GM12878 (cell line): ENCODE results near the gene CFAP90. TPM values are rescaled to one million over a fixed set of nuclear protein-coding genes. Genes with fewer than 3 reads are reported as not detected.

ENCODE experiments used
- ATAC-seq: fragments of 200-7000 bp; cut with Tn5 transposase; 3 replicates; pipeline ENCODE4 v1.9.1; 2020; ENCODE audit warnings: mild to moderate bottlenecking, moderate library complexity
- BruUV-seq: library from RNA; stranded (reverse); fragments of 400-500 nt; replicated peaks from 2 replicates; lab custom pipeline; 2021; lab: Mats Ljungman, UMichigan
- CTCF ChIA-PET: fragments of 300-600 bp; sonication (Branson Sonifier 250); formaldehyde crosslinking; extraction: SDS; loops from one replicate; lab custom pipeline; 2021; ENCODE audit warnings: inconsistent platforms; lab: Yijun Ruan, JAX
- POLR2A ChIA-PET: fragments of 350-600 bp; formaldehyde crosslinking; extraction: SDS; loops from one replicate; lab custom pipeline; 2021; ENCODE audit warnings: inconsistent platforms; lab: Charles Lee
- RAD21 ChIA-PET: fragments of 300-600 bp; sonication (Branson Sonifier 250); formaldehyde crosslinking; loops from one replicate; lab custom pipeline; 2023; ENCODE audit warnings: antibody characterized with exemption; ENCODE audit not compliant: unreplicated experiment; lab: Charles Lee
- SMC1A ChIA-PET: fragments of 300-600 bp; sonication (Branson Sonifier 250); formaldehyde crosslinking; loops from one replicate; lab custom pipeline; 2023; ENCODE audit not compliant: unreplicated experiment, uncharacterized antibody; lab: Charles Lee
- DNase-seq: peaks from one replicate; pipeline ENCODE4 v3.0.0-alpha.2; 2011; ENCODE audit warnings: low read depth, low spot score
- FAIRE-seq: peaks from 3 replicates; lab custom pipeline; 2011; peaks lifted over from hg19 to GRCh38; lab: Jason Lieb, UNC
- H2AFZ ChIP-seq: 2 replicates; pipeline ENCODE4 v1.6.0; 2011; ENCODE audit warnings: low read depth, low read length, control low read depth; ENCODE audit not compliant: control insufficient read depth
- H3K27ac ChIP-seq: 2 replicates; pipeline ENCODE4 v1.5.1; 2011; ENCODE audit warnings: control low read depth; ENCODE audit not compliant: control insufficient read depth, insufficient read depth
- H3K27me3 ChIP-seq, 2 experiments: replicated peaks in 1 of 2; 2 replicates each; pipeline versions ENCODE4 v1.6.0 to v1.6.1; 2011; ENCODE audit warnings: low read length in 1 of 2; ENCODE audit not compliant: control insufficient read depth in 2 of 2, insufficient read depth in 2 of 2
- H3K36me3 ChIP-seq, 2 experiments: 2 replicates each; pipeline ENCODE4 v1.5.1; 2011; ENCODE audit warnings: low read length in 1 of 2; ENCODE audit not compliant: control insufficient read depth in 2 of 2, insufficient read depth in 2 of 2
- H3K4me1 ChIP-seq: 2 replicates; pipeline ENCODE4 v1.6.1; 2011; ENCODE audit warnings: mild to moderate bottlenecking, low read length, moderate library complexity, mixed read lengths; ENCODE audit not compliant: control insufficient read depth, insufficient read depth
- H3K4me2 ChIP-seq: 2 replicates; pipeline ENCODE4 v1.6.0; 2011; ENCODE audit warnings: control low read depth; ENCODE audit not compliant: control insufficient read depth, insufficient read depth
- H3K4me3 ChIP-seq: fragments of 200-600 bp; sonication (generic); 2 replicates; pipeline ENCODE4 v1.5.1; 2016
- H3K79me2 ChIP-seq: 2 replicates; pipeline ENCODE4 v1.6.0; 2011; ENCODE audit warnings: low read length; ENCODE audit not compliant: control insufficient read depth, insufficient read depth
- H3K9ac ChIP-seq: 2 replicates; pipeline ENCODE4 v1.8.0; 2011; ENCODE audit warnings: low read length, control low read depth, mixed read lengths; ENCODE audit not compliant: control insufficient read depth, insufficient read depth
- H3K9me3 ChIP-seq: replicated peaks from 3 replicates; pipeline ENCODE4 v1.5.1; 2011; ENCODE audit warnings: mild to moderate bottlenecking, low read length; ENCODE audit not compliant: control insufficient read depth, insufficient read depth
- H4K20me1 ChIP-seq: 2 replicates; pipeline ENCODE4 v1.6.0; 2011; ENCODE audit not compliant: control insufficient read depth, insufficient read depth
- BRCA1 ChIP-seq: IDR thresholded peaks from 2 replicates; pipeline ENCODE4 v1.6.1; 2011; ENCODE audit warnings: low read depth, low read length, improper control_type of control experiment
- SMARCA5 ChIP-seq: fragments of 450-650 bp; IDR thresholded peaks from 2 replicates; pipeline ENCODE4 v1.6.1; 2017; ENCODE audit warnings: mild to moderate bottlenecking
- TCF7 ChIP-seq: IDR thresholded peaks from 2 replicates; pipeline ENCODE4 v1.6.1; 2014; ENCODE audit warnings: antibody characterized with exemption, borderline replicate concordance
- WGBS: methylation state at CpG from one replicate; pipeline ENCODE4 v1.1.6; 2016; ENCODE audit warnings: low lambda C conversion rate; ENCODE audit not compliant: insufficient replicate concordance, insufficient coverage; ENCODE audit errors: missing lambda C conversion rate; 5-methylcytosine and 5-hydroxymethylcytosine counted together
- in situ Hi-C: fragments of 300-500 bp; cut with MboI; formaldehyde crosslinking; loops from 9 replicates; pipeline ENCODE4 v1.14.3; 2018; ENCODE audit warnings: mixed read lengths
- intact Hi-C: fragments of 100-400 bp; cut with micrococcal nuclease; formaldehyde crosslinking; loops from one replicate; pipeline ENCODE4 v1.14.2; 2022; ENCODE audit not compliant: unreplicated experiment
- polyA plus RNA-seq, 11 experiments: library from polyadenylated mRNA; depleted of rRNA in 4 of 11; unstranded in 6 of 11; stranded (reverse) in 5 of 11; fragments of >200 nt; fragmentation: Nextera tagmentation in 4 of 11; fragmentation: Illumina TruSeq in 1 of 11; extraction: Ambion mirVana in 4 of 11; extraction: Trizol in 1 of 11; gene quantifications; 1 replicate in 1 of 11; 2 replicates in 10 of 11; pipeline versions ENCODE4 v1.2.1 to v1.2.3, GENCODE V29; 2011 to 2016; ENCODE audit warnings: inconsistent platforms in 2 of 11, missing spikeins in 2 of 11, low read depth in 1 of 11
- total RNA-seq, 4 experiments: library from RNA; depleted of rRNA in 3 of 4; stranded (reverse); fragments of >200 nt in 3 of 4; fragmentation: Illumina TruSeq in 1 of 4; extraction: Trizol in 1 of 4; gene quantifications; 2 replicates each; pipeline versions ENCODE4 v1.2.1 to v1.2.3, GENCODE V29; 2013 to 2021
- TF ChIP-seq, protein P1 (sequence below): fragments of 450-650 bp; formaldehyde crosslinking; IDR thresholded peaks from 2 replicates; pipeline ENCODE4 v1.4.0; 2020; ENCODE audit warnings: mild to moderate bottlenecking, moderate library complexity

Gene CFAP90
- total and polyA plus RNA-seq, 10 of the 15 experiments (the other 5 are each of a cell fraction or from before 2014, with no cell fraction given) = not detected

DNA sequence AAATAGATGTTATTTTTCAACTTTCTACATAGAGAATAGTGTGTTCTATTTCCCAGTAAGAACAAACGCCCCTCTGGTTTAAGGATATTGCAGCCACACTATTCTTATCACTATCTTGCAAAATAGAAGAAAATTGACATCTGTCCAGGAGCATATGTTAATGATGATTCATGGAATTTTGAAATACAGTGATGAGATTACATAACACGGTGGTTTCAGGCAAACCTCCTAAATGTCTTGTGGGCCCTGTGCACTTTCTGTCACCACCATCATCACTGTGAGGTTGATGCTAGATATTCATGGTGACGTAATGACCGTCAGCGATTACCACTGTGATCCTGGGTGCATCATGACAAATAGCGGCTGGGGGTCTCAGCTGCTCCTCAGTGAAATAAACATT, 48.1 kb downstream of the CFAP90 start:
- DNase-seq (no peak), ATAC-seq (no peak), FAIRE-seq (no peak)
- ChIA-PET POLR2A (no interaction called here), SMC1A (no interaction called here), CTCF (interaction anchor here (1.1 kb wide), 1 partner anchor 13 kb away, joined by 3 read pairs; no protein-coding TSS in a partner anchor), RAD21 (interaction anchor here (2.1 kb wide), 1 partner anchor 9 kb away, joined by 7 read pairs; no protein-coding TSS in a partner anchor)
- 61% methylated on average over 6 of the region's 6 CpGs for WGBS
- H3K36me3 ChIP-seq = no peaks in the 10 kb centered on the region
- in situ Hi-C loops (no loop called here), intact Hi-C loops (no loop called here)
- H2AFZ ChIP-seq = no peak overlapping the region
- H3K9me3 ChIP-seq = no peaks in the 10 kb centered on the region; the same call in 2 of the 3 replicates
- TF ChIP-seq, protein P1, sequence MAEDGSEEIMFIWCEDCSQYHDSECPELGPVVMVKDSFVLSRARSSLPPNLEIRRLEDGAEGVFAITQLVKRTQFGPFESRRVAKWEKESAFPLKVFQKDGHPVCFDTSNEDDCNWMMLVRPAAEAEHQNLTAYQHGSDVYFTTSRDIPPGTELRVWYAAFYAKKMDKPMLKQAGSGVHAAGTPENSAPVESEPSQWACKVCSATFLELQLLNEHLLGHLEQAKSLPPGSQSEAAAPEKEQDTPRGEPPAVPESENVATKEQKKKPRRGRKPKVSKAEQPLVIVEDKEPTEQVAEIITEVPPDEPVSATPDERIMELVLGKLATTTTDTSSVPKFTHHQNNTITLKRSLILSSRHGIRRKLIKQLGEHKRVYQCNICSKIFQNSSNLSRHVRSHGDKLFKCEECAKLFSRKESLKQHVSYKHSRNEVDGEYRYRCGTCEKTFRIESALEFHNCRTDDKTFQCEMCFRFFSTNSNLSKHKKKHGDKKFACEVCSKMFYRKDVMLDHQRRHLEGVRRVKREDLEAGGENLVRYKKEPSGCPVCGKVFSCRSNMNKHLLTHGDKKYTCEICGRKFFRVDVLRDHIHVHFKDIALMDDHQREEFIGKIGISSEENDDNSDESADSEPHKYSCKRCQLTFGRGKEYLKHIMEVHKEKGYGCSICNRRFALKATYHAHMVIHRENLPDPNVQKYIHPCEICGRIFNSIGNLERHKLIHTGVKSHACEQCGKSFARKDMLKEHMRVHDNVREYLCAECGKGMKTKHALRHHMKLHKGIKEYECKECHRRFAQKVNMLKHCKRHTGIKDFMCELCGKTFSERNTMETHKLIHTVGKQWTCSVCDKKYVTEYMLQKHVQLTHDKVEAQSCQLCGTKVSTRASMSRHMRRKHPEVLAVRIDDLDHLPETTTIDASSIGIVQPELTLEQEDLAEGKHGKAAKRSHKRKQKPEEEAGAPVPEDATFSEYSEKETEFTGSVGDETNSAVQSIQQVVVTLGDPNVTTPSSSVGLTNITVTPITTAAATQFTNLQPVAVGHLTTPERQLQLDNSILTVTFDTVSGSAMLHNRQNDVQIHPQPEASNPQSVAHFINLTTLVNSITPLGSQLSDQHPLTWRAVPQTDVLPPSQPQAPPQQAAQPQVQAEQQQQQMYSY (CRISPR knock-in tag) = no peak
- TF ChIP-seq SMARCA5 (no peak), BRCA1 (no peak), TCF7 (no peak)
- no peak overlapping the region for H3K4me3 ChIP-seq
- H3K4me1 ChIP-seq = no peaks in the 10 kb centered on the region; the same call in 1 of the 2 replicates
- no peak overlapping the region for H3K9ac ChIP-seq
- BruUV-seq = no TSS peak
- H3K79me2 ChIP-seq = no peaks in the 10 kb centered on the region
- no peaks in the 10 kb centered on the region for H3K27me3 ChIP-seq
- no peak overlapping the region for H3K4me2 ChIP-seq
- H3K27ac ChIP-seq = no peak overlapping the region
- no peaks in the 10 kb centered on the region for H4K20me1 ChIP-seq
